Body of pancreas (tissue), 4 donors: ENCODE measurements around the gene TLR2.

ENCODE experiments used
- CTCF ChIP-seq, 7 experiments: fragments of 450-650 bp in 4 of 7; fragments of 200-600 bp in 3 of 7; sonication (generic) in 3 of 7; IDR thresholded peaks; one replicate each; pipeline ENCODE4 v1.5.1; 2016 to 2019; ENCODE audit warnings: antibody characterized with exemption in 7 of 7
- POLR2A ChIP-seq, 3 donors: fragments of 450-650 bp; IDR thresholded peaks; one replicate each; pipeline ENCODE4 v1.6.1; 2016; ENCODE audit warnings: antibody characterized with exemption in 3 of 3, mild to moderate bottlenecking in 2 of 3

DNA sequence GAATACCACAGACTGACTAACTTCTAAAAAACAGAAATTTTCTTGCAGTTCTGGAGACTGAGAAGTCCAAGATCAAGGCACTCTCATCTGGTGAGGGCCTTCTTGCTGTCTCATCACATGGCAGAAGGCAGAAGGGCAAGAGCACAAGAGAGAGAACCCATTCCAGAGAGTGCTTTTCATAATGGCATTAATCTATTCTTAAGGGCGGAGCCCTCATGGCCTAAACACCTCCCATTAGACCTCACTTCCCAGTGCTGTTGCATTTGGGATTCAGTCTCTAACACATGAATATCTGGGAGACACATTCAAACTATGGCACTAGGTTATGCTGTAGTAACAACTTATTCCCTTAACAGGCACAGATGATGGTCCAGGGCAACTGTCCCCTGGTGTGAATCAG lies 37.1 kb upstream of the TLR2 start:
- no peak for TF ChIP-seq POLR2A (IDR thresholded peaks at IDR 0.05)
- no peak for TF ChIP-seq CTCF (IDR thresholded peaks at IDR 0.05)
